ENCODE data around the gene ARPC5.

ARPC5 gene

GRCh38 chr1:183609313-183609712 is 26.3 kb downstream of the ARPC5 start:
- no peak for DNase-seq

DNA sequence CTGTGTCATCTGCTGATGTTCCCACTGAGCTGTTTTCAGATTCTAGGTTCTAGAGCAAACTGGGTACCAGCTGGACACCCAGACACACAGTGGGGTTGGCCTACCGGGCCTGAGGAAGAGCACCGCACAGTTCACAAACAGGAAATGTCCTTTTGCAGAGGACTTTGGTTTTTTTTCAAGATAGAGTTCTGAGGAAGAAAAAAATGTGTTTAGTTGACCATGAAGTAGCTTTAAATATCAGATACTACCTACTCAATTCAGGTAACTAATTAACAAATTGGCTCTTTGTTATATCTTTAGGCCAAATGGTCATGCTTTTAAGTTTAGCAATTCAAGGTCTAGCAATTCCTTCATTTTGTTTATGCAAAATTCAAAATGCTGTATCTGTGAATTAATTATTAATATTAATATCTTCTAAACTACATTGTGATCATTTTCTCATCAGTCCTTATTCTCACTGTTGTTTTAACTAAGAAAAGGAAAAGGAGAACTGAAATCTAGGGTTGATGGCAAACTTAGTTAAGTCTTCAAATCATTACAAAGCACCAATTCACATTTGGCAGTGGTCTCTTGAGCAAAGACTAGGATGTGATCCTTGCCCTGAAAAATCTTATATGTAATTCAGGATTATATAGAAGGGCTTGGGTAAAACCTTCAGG is 28.1 kb downstream of the ARPC5 start:
- DNase-seq: no peak

- no peak for DNase-seq
Measured at GRCh38 chr1:183605904-183606303, 29.7 kb downstream of the ARPC5 start.

DNA sequence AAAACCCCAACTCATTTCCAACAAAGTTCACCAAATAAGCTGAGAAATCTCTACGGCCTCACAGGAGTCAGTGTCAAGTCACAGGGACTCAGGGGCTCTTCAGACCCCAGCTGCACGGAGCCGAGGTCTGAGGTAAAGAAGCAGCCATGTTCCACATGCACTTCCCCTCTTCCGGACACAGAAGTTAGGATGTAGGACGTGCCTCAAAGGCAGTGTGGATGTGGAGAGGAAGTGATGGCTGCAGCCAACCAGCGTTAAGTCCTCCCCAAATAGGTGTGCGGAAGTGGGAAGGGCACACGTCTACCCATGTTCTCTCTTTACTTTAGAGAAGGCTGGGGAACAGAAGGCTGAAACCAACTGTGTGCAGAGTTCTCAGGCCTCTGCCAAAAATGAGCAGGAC is 30.8 kb downstream of the ARPC5 start:
- no peak for DNase-seq

GRCh38 chr1:183604038-183604808 is 31.4 kb downstream of the ARPC5 start:
- no peak for DNase-seq

DNA sequence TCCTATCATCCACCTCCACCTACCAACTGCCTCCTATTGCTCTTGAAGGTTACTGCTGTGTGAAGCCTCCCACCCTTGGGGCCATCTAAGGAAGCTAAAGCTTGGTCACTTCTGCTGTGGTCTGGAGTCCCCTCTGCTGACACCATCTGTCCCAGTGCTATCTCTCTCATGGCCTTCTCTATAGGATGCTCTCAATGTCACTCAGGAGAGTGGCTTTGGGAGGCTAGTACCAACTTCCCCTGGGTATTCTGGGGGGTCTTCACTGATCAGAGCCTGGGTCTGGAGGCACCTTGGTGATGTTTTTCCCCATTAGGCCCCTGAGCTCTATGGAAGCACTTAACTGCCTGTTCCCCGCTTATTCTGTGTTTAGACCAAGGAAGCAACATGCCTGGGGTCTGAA is 33.1 kb downstream of the ARPC5 start:
- no peak for DNase-seq

DNA sequence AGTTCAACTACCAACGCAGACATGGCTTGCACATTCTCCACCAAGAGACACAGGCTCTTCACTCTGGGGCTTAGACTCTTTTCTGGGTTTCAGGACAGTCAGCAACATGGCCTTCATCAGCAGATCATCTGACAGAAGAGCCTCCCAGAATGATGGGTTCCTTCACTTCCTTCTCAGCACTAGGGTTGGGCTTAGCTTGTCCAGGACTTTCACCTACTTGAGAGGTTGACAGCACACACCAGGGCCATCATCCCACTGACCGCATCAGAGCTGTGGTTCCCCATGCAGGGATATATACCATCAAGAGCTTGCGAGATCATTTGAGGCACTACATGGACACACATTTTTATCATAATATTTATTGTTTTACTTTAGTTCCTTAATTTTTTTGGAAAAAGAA is 34.9 kb downstream of the ARPC5 start:
- no peak for DNase-seq

GRCh38 chr1:183600136-183600535 is 35.4 kb downstream of the ARPC5 start:
- no peak for DNase-seq

- DNase-seq: no peak
Measured at GRCh38 chr1:183598386-183598785, 37.2 kb downstream of the ARPC5 start.

- DNase-seq: no peak
Measured at GRCh38 chr1:183597656-183598347, 37.8 kb downstream of the ARPC5 start.

DNA sequence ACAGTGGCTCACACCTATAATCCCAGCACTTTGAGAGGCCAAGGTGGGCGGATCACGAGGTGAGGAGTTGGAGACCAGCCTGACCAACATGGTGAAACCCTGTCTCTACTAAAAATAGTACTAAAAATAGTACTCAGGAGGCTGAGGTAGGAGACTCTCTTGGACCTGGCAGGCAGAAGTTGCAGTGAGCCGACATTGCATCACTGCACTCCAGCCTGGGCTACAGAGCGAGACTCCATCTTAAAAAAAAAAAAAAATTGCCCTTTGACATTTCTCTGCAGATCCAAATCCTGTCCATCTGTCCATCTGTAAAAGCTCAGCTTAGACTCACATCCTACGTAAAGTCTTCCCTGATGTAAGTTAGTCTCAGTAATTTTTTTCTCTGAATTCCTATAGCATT is 39.1 kb downstream of the ARPC5 start:
- no peak for DNase-seq

GRCh38 chr1:183595537-183595936 is 40.0 kb downstream of the ARPC5 start:
- DNase-seq: no peak

DNA sequence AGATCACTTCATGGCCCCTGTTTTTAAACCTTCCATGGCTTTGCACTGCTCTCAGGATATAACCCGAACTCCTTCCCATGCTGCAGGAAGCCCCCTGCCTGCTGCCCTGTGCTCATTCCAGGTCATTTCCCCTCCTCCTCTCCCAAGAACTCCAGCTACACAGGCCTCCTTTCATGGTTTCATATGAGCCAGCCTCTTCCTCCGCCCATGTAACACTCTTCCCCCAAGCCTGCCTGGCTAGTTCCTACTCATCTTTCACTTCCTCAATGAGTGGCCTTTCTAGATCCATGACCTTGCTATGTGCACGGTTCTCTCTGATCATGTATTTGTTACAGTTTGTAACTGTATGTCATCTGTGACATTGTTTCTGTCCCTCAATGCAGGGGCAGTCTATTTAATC is 42.2 kb downstream of the ARPC5 start:
- no peak for DNase-seq

DNA sequence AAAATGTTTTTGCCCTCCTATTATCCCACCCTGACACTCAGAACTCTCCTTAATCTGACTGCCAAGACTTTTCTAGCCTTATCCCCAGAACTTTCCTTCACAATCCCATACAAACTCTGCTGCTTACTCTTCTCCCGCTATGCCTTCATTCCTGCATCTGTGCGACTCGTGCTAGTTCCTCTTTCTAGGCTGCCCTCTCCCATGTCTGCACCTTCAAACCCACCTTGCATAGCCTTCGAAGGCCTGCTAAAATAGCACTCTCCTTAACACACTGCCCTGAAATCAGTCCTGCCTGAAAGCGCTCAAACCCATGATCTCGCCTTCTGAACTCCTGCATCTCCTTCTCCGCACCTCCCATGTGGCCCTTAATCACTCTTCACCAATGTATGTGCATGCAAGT is 42.9 kb downstream of the ARPC5 start:
- DNase-seq: no peak

DNA sequence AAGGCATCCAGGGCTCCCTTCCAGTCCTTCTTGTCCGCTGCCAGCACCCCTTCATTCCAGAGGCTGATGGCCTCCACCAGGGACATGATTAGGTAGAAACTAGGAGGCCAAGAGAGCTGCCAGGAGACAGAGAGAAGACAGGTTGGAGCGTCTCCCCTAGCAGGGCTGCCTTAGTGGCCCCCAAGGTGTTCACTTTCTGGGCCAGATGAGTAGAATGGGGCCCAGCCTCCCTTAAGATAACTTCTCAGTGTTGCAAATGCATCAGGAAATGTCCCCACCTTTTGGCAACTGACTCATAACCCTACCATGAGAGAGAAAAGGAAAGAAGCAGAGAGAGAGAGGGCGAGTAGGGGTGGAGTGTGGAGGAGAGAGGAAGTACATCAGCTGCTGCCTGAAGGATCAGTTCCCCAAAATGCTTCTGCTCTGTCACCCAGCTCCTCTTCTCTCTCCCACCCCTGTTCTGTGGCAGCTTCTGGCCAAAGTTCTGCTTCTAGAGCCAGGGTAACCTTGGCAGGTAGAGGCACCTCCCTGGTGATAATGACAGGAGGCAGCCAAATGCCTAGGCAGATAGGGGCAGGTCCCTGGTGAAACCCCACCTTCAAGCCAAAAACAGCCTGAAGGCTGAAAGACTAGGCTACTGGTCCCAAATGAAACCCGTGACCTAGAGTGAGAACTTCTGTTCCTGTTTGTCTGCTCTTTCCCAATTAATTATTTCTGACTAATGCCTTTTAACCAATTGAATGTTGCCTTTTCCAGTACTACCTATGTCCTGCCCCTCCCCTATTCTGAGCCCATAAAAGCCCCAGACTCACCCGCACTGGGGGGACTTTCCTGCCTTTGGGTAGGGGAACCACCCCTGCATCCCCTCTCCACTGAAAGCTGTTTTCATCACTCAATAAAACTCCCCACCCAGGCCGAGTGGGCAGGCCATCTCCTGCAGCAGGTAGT is 45.1 kb downstream of the ARPC5 start, which contains the start of gene NCF2:
Gene NCF2, minus strand, starts transcription at position 216 of the 948 bp plus-strand sequence. Its CDS starts 130 bp downstream, at position 86.
- DNase-seq: no peak

- DNase-seq: no peak
Measured at GRCh38 chr1:183589874-183590243, 45.7 kb downstream of the ARPC5 start.

- no peak for DNase-seq
Measured at GRCh38 chr1:183589384-183589783, 46.2 kb downstream of the ARPC5 start.

- DNase-seq: no peak
Measured at GRCh38 chr1:183588827-183589226, 46.8 kb downstream of the ARPC5 start.

DNA sequence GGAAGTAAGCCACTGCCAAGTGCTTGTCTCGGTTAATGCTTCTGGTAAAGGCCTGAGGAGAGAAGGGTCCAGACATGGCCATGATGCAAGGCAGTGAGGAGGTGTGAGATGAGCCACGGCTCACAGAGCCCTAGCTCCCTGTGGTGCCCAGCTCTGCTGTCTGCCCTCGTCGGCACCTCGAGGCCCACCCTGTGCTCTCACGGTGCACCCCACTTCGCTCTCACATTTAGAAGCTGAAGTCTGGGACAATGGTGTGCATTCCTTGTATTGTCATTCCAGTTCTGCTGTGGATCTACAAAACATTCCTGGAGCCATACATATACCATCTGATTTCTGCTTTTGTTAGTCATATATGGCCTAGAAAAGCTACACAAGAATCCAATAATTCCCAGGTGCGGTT is 48.7 kb downstream of the ARPC5 start:
- no peak for DNase-seq

GRCh38 chr1:183586455-183586854 is 49.1 kb downstream of the ARPC5 start:
- DNase-seq: no peak

GRCh38 chr1:183585038-183585437 is 50.5 kb downstream of the ARPC5 start:
- no peak for DNase-seq

DNA sequence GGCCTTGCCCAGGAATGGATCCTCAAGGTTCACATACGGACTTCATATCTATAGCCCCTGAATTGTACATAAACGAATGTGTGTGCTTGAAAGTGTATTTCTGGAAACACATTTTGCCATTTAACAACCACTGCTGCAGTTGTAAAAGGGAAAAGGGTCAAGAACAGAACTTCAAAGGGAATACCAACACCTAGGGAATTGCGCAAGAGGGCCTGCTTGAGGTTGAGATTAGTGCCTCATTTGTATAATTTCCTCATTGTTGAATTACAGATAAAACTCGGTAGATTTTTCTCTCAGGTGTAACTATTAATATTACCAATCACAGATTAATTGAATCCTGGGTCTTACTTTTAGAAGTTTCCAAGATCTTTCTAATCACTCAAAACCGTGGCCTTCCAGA is 51.4 kb downstream of the ARPC5 start:
- DNase-seq: no peak

DNA sequence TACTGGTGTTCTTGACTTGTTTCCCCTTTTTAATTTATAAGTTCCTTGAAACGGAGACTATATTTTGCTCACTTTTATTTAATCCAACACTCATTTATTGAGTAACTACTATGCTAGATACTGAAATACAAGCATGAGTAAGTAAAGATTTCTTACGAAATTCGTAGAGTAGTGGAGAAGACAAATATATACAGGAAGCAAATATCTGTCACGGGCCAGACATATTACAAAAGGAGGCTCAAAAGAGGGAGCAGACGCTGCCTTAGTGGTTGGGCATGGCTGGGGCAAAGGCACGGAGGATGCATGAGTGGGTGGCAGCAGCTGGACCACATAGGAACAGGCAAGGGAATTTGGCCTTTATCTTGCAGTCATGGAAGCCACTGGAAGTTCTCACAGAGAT is 52.1 kb downstream of the ARPC5 start:
- no peak for DNase-seq
